ENCODE results near the gene RNF167. TPM values are rescaled to one million over a fixed set of nuclear protein-coding genes. Genes with fewer than 3 reads are reported as not detected.

Gene RNF167
- total RNA-seq, 4 donors from 2014 or later: 66.3 to 95.4 (median 80.2) TPM

DNA sequence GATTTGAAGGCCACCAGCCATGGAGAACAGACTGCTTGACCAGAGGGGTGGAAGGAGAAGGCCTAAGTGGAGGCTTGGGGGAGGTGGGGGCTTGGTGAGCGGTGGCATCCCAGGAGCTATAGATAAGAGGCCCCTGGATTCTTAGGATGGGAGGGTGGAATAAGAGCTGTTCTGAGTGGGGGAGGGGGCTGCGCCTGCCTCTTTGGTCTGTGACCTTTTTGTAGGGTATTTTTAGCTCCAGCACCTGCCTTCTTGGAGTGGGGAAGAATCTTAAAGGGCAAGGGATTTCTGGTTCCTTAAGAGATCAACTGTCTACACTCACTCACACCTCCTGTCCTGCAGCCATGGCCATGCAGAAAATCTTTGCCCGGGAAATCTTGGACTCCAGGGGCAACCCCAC, 11.4 kb downstream of the RNF167 start:
- 92% methylated on average over 3 of the region's 3 CpGs for WGBS, 2 donors
- TF ChIP-seq, protein P1, sequence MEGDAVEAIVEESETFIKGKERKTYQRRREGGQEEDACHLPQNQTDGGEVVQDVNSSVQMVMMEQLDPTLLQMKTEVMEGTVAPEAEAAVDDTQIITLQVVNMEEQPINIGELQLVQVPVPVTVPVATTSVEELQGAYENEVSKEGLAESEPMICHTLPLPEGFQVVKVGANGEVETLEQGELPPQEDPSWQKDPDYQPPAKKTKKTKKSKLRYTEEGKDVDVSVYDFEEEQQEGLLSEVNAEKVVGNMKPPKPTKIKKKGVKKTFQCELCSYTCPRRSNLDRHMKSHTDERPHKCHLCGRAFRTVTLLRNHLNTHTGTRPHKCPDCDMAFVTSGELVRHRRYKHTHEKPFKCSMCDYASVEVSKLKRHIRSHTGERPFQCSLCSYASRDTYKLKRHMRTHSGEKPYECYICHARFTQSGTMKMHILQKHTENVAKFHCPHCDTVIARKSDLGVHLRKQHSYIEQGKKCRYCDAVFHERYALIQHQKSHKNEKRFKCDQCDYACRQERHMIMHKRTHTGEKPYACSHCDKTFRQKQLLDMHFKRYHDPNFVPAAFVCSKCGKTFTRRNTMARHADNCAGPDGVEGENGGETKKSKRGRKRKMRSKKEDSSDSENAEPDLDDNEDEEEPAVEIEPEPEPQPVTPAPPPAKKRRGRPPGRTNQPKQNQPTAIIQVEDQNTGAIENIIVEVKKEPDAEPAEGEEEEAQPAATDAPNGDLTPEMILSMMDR (IDR thresholded peaks at IDR 0.05): no peak
- no peak for TF ChIP-seq POLR2A (IDR thresholded peaks at IDR 0.05)
- DNase-seq (ENCODE audit: low spot score in 2 of 2): no peak
- intact Hi-C loops (cut with DNase I; ENCODE audit: low total_unique reads): no loop called here
- H3K4me3 ChIP-seq (ENCODE audit: low read depth, poor library complexity, severe bottlenecking): no peak overlapping the region

DNA sequence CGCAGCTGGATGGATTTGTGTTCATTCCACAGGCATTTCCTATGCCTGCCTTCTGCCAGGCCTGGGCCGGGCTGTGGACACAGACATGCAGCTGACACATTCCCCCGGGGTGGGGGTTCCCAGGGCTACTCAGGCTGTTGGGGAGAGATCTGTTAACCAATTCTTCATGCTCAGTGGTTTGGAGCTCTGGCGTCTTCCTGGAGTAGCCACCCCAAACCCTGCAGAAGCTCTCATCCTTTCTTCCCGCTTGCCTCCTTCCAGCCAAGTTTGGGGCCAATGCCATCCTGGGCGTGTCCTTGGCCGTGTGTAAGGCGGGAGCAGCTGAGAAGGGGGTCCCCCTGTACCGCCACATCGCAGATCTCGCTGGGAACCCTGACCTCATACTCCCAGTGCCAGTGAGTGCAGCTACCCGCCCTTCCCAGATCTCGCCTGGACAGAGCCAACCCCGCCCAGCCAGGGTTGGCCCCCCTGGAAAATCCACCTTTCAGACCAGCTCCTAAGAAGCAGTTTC, 13.4 kb downstream of the RNF167 start:
- intact Hi-C loops (cut with DNase I; ENCODE audit: low total_unique reads): no loop called here
- no peak for DNase-seq (ENCODE audit: low spot score in 2 of 2)
- H3K4me3 ChIP-seq (ENCODE audit: low read depth, poor library complexity, severe bottlenecking): no peak overlapping the region
- TF ChIP-seq POLR2A (IDR thresholded peaks at IDR 0.05): no peak
- TF ChIP-seq, protein P1 (IDR thresholded peaks at IDR 0.05): no peak
- WGBS, 2 donors: 43 to 48% methylated on average over 14 of the region's 14 CpGs

DNA sequence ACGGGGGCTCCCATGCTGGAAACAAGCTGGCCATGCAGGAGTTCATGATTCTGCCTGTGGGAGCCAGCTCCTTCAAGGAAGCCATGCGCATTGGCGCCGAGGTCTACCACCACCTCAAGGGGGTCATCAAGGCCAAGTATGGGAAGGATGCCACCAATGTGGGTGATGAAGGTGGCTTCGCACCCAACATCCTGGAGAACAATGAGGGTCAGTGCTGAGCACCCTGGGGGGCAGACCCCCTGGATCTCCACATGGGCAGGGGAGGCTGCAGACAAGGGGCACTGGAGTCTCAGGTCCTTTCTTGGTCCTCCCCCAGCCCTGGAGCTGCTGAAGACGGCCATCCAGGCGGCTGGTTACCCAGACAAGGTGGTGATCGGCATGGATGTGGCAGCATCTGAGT, 15.0 kb downstream of the RNF167 start:
- 96 to 98% methylated on average over 8 of the region's 8 CpGs for WGBS, 2 donors
- DNase-seq (ENCODE audit: low spot score in 2 of 2): no peak
- no peak for TF ChIP-seq POLR2A (IDR thresholded peaks at IDR 0.05)
- TF ChIP-seq, protein P1 (IDR thresholded peaks at IDR 0.05): no peak
- no peak overlapping the region for H3K4me3 ChIP-seq (ENCODE audit: low read depth, poor library complexity, severe bottlenecking)
- intact Hi-C loops (cut with DNase I; ENCODE audit: low total_unique reads): no loop called here

DNA sequence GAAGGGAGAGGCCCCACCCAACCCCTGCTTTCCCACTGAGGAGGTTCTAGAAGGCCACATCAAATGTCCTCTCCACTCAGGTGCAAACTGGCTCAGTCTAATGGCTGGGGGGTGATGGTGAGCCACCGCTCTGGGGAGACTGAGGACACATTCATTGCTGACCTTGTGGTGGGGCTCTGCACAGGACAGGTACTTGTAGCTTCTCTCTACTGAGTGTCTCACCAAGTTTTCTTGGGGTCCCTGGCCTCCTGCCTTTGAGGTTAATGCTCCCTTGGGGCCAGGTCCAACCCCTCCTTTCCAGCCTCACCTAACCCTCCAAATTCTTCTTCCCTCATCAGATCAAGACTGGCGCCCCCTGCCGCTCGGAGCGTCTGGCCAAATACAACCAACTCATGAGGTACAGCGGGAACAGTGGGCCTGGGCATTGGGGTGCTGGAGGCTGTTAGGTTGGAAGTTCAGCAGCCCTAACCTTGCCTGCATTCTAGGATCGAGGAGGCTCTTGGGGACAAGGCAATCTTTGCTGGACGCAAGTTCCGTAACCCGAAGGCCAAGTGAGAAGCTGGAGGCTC, 16.5 kb downstream of the RNF167 start:
- TF ChIP-seq, protein P1 (IDR thresholded peaks at IDR 0.05): no peak
- no peak for TF ChIP-seq POLR2A (IDR thresholded peaks at IDR 0.05)
- intact Hi-C loops (cut with DNase I; ENCODE audit: low total_unique reads): no loop called here
- H3K4me3 ChIP-seq (ENCODE audit: low read depth, poor library complexity, severe bottlenecking): no peak overlapping the region
- 77 to 82% methylated on average over 10 of the region's 10 CpGs for whole genome bisulfite sequencing, 2 donors
- peak in 1 of 2 donors; percentile 86 for DNase-seq (ENCODE audit: low spot score in 2 of 2)

DNA sequence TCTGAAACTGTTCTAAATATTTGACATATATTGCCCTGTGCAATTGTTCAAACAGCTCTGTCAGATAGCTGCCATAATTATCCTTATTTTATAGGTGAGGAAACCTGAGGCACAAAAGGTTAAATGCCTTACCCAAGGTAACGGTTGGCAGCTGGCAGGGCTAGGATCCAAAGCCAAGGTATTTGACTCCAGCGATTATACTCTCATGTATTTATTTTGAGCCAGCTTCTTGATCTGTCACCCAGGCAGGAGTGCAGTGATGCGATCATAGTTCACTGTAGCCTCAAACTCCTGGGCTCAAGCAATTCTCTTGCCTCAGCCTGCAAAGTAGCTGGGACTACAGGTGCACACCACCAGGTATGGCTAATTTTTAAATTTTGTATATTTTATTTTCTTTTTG, 18.0 kb downstream of the RNF167 start:
- whole genome bisulfite sequencing, 2 donors: 61 to 67% methylated on average over 3 of the region's 3 CpGs
- DNase-seq (ENCODE audit: low spot score in 2 of 2): no peak
- intact Hi-C loops (cut with DNase I; ENCODE audit: low total_unique reads): no loop called here
- TF ChIP-seq, protein P1 (IDR thresholded peaks at IDR 0.05): no peak
- TF ChIP-seq POLR2A (IDR thresholded peaks at IDR 0.05): no peak
- H3K4me3 ChIP-seq (ENCODE audit: low read depth, poor library complexity, severe bottlenecking): no peak overlapping the region

All from lower leg skin (tissue), 4 donors.